DOHH2 (cell line): ENCODE results near the gene NR0B1.

Source experiments
- H3F3A ChIP-seq: fragments of 200-600 bp; sonication (generic), shearing (Covaris generic); 2 replicates; pipeline ENCODE4 v1.6.0; 2016; ENCODE audit warnings: antibody characterized with exemption, mild to moderate bottlenecking; ENCODE audit not compliant: control insufficient read depth, insufficient read depth
- H3K27ac ChIP-seq: fragments of 200-600 bp; sonication (generic); 2 replicates; pipeline ENCODE4 v1.5.1; 2014; ENCODE audit warnings: low read depth, mild to moderate bottlenecking, low read length, moderate library complexity
- H3K27me3 ChIP-seq: fragments of 200-600 bp; sonication (generic); 2 replicates; pipeline ENCODE4 v1.6.1; 2014; ENCODE audit warnings: mild to moderate bottlenecking, low read length, mixed read lengths; ENCODE audit not compliant: control insufficient read depth
- H3K36me3 ChIP-seq: fragments of 200-600 bp; sonication (generic); 2 replicates; pipeline ENCODE4 v1.6.1; 2014; ENCODE audit warnings: mild to moderate bottlenecking, low read length, moderate library complexity, mixed read lengths; ENCODE audit not compliant: control insufficient read depth
- H3K4me1 ChIP-seq: fragments of 200-600 bp; sonication (generic); 2 replicates; pipeline ENCODE4 v1.6.1; 2014; ENCODE audit warnings: mild to moderate bottlenecking, low read length, mixed read lengths; ENCODE audit not compliant: control insufficient read depth
- H3K4me2 ChIP-seq: fragments of 200-600 bp; sonication (generic); 2 replicates; pipeline ENCODE4 v1.6.0; 2014; ENCODE audit warnings: mild to moderate bottlenecking, low read length, moderate library complexity
- H3K4me3 ChIP-seq: fragments of 200-600 bp; sonication (generic); 2 replicates; pipeline ENCODE4 v1.5.1; 2014; ENCODE audit warnings: mild to moderate bottlenecking, low read length, mixed read lengths
- H3K79me2 ChIP-seq: fragments of 200-600 bp; sonication (generic); 2 replicates; pipeline ENCODE4 v1.6.1; 2014; ENCODE audit warnings: mild to moderate bottlenecking, low read length, mixed read lengths; ENCODE audit not compliant: control insufficient read depth
- H3K9me2 ChIP-seq: fragments of 200-600 bp; sonication (generic); replicated peaks from 2 replicates; pipeline ENCODE4 v1.6.1; 2014; ENCODE audit warnings: mild to moderate bottlenecking, low read length, mixed read lengths; ENCODE audit not compliant: control insufficient read depth
- H3K9me3 ChIP-seq: fragments of 200-600 bp; sonication (generic); 2 replicates; pipeline ENCODE4 v1.6.1; 2014; ENCODE audit warnings: antibody characterized with exemption, low read length, mixed read lengths; ENCODE audit not compliant: control insufficient read depth, insufficient read depth
- H4K20me1 ChIP-seq: fragments of 200-600 bp; sonication (generic); 2 replicates; pipeline ENCODE4 v1.6.0; 2014; ENCODE audit warnings: low read depth, mild to moderate bottlenecking, antibody characterized with exemption, low read length, moderate library complexity; ENCODE audit not compliant: control insufficient read depth, insufficient read depth
- EZH2phosphoT487 ChIP-seq: fragments of 200-600 bp; sonication (generic); IDR thresholded peaks from 2 replicates; pipeline ENCODE4 v1.6.1; 2017; ENCODE audit warnings: borderline replicate concordance, mild to moderate bottlenecking, antibody characterized with exemption, low read length, moderate library complexity, mixed read lengths
- TF ChIP-seq, protein P1 (sequence below): fragments of 200-600 bp; sonication (generic); IDR thresholded peaks from one replicate; pipeline ENCODE4 v1.5.1; 2014; ENCODE audit warnings: antibody characterized with exemption, mild to moderate bottlenecking, low read depth, low read length; ENCODE audit not compliant: poor library complexity, severe bottlenecking

The NR0B1 gene

DNA sequence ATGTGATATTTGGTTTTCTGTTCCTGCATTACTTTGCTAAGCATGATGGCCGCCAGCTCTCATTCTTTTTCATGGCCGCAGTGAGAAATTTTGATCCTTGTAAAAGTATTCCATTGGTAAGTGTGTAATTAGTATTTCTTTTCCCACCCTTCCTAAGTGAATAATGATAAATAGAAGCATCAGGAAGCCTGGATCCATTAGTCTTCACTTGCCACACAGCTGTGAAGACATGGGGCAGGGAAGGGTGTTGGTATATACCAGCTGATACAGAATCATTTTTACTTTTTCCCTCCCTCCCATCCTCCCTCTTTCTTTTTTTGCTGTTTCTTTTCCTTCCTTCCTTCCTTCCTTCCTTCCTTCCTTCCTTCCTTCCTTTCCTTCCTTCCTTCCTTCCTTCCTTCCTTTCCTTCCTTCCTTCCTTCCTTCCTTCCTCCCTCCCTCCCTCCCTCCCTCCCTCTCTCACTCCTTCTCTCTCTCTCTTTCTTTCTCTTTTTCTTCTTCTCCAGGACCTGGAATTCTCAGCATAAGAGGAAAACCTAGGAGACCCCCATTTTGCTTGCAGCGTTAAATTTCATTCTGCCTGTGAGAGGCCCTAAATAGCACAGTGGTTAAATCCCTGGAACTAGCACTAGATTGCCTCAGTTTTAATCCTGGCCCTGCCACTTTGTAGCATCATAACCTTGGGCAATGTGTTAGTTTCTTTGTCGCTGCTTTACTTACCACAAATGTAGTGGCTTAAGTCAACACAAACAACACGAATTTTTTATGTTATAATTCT lies 1.4 kb upstream of the NR0B1 start:
- Histone ChIP-seq H3K27ac (no peak overlapping the region), H3K4me3 (no peak overlapping the region), H3K9me3 (no peaks in the 10 kb centered on the region), H3K27me3 (no peaks in the 10 kb centered on the region), H3K79me2 (no peaks in the 10 kb centered on the region), H3F3A (no peaks in the 10 kb centered on the region), H3K4me1 (no peaks in the 10 kb centered on the region), H3K36me3 (no peaks in the 10 kb centered on the region), H3K9me2 (no peaks in the 10 kb centered on the region), H3K4me2 (no peak overlapping the region), H4K20me1 (no peaks in the 10 kb centered on the region)
- TF ChIP-seq EZH2phosphoT487 = no peak
- TF ChIP-seq, protein P1, sequence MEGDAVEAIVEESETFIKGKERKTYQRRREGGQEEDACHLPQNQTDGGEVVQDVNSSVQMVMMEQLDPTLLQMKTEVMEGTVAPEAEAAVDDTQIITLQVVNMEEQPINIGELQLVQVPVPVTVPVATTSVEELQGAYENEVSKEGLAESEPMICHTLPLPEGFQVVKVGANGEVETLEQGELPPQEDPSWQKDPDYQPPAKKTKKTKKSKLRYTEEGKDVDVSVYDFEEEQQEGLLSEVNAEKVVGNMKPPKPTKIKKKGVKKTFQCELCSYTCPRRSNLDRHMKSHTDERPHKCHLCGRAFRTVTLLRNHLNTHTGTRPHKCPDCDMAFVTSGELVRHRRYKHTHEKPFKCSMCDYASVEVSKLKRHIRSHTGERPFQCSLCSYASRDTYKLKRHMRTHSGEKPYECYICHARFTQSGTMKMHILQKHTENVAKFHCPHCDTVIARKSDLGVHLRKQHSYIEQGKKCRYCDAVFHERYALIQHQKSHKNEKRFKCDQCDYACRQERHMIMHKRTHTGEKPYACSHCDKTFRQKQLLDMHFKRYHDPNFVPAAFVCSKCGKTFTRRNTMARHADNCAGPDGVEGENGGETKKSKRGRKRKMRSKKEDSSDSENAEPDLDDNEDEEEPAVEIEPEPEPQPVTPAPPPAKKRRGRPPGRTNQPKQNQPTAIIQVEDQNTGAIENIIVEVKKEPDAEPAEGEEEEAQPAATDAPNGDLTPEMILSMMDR = no peak

DNA sequence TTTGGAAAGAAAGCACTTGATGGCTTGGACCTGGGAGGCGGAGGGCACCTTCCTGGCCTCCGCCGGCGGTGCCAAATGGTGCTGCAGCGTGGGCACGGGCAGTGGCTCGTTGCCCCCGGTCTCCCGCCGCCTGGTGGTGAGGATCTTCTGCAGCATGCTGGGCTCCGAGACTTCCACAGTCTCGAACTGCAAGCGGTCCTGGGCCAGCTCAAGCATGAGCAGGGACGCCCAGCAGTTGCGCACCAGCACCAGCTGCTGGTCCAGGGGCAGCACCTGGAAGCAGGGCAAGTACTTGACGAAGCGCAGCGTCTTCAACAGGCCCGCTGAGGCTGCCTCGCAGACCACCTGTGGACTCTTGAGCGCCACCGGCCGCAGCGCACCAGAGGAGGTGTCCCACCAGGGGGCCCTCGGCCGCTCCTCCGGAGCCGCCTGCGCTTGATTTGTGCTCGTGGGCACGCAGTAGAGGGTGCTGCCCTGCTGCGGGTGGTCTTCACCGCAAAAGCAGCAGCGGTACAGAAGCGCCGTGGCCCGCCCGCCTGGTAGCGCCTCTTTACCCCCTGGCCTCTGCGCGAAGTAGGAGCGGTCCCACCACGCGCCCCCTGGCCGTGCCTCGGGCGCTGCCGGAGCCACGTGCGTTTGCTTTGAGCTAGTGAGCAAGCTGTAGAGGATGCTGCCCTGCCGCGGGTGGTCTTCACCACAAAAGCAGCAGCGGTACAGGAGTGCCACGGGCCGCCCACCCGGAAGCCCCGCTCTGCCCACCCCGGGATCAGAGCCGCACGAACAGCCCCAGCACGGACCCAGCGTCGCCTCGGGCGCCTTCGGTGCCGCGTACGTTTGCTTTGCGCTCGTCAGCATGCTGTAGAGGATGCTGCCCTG lies 689 bp downstream of the NR0B1 start:
- Histone ChIP-seq H4K20me1 (no peaks in the 10 kb centered on the region), H3K9me2 (no peaks in the 10 kb centered on the region), H3K27me3 (no peaks in the 10 kb centered on the region), H3K27ac (no peak overlapping the region), H3K4me3 (no peak overlapping the region), H3K9me3 (no peaks in the 10 kb centered on the region), H3F3A (no peaks in the 10 kb centered on the region), H3K4me2 (no peak overlapping the region), H3K36me3 (no peaks in the 10 kb centered on the region), H3K4me1 (no peaks in the 10 kb centered on the region), H3K79me2 (no peaks in the 10 kb centered on the region)
- TF ChIP-seq, protein P1 = no peak
- TF ChIP-seq EZH2phosphoT487 = no peak

DNA sequence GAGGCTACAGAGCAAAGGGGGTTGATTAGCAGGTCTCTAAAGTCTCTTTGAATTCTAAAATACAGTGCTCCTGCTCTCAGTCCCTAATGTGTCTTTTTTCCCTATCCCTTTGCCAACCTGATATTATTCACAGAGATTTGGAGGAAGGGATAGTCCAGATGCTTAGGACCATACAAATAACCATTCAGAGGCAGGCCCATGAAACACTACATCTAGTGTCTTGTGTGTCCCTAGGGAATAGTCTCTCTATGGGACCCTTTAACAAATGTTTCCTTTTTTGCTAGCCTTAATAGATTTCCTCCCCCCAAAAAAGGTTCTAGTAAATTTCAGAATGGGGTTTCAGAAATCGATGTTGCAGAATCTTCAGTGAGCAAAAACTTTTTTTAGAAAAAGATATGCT lies 1.7 kb downstream of the NR0B1 start:
- Histone ChIP-seq H3K4me1 (no peaks in the 10 kb centered on the region), H3K36me3 (no peaks in the 10 kb centered on the region), H3K9me2 (no peaks in the 10 kb centered on the region), H3K79me2 (no peaks in the 10 kb centered on the region), H3K27me3 (no peaks in the 10 kb centered on the region), H3K4me2 (no peak overlapping the region), H3K9me3 (no peaks in the 10 kb centered on the region), H4K20me1 (no peaks in the 10 kb centered on the region), H3K27ac (no peak overlapping the region), H3F3A (no peaks in the 10 kb centered on the region), H3K4me3 (no peak overlapping the region)
- no peak for TF ChIP-seq EZH2phosphoT487
- TF ChIP-seq, protein P1 = no peak
